Endodermal cell (in vitro differentiated cells): ENCODE results near the gene TTC19. TPM values are rescaled to one million over a fixed set of nuclear protein-coding genes. Genes with fewer than 3 reads are reported as not detected.

ENCODE experiments used
- DNase-seq: peaks from one replicate; pipeline ENCODE4 v3.0.0-alpha.2; 2017
- H3K27ac ChIP-seq: 2 replicates; pipeline ENCODE4 v1.5.1; 2013; ENCODE audit warnings: mild to moderate bottlenecking, low read depth, low read length, moderate library complexity
- H3K27me3 ChIP-seq: 2 replicates; pipeline ENCODE4 v1.6.1; 2013; ENCODE audit warnings: mild to moderate bottlenecking, low read length, moderate library complexity; ENCODE audit not compliant: insufficient read depth, control insufficient read depth, poor library complexity, severe bottlenecking
- H3K36me3 ChIP-seq: 2 replicates; pipeline ENCODE4 v1.7.0; 2013; ENCODE audit warnings: mild to moderate bottlenecking, low read length, moderate library complexity; ENCODE audit not compliant: control insufficient read depth, insufficient read depth
- H3K4me1 ChIP-seq: one replicate; pipeline ENCODE4 v1.7.0; 2013; ENCODE audit warnings: low read length; ENCODE audit not compliant: control insufficient read depth, insufficient read depth
- H3K4me3 ChIP-seq: 2 replicates; pipeline ENCODE4 v1.5.1; 2013; ENCODE audit warnings: mild to moderate bottlenecking, low read length, moderate library complexity
- H3K9ac ChIP-seq: 2 replicates; pipeline ENCODE4 v1.6.1; 2013; ENCODE audit warnings: mild to moderate bottlenecking, low read length, moderate library complexity; ENCODE audit not compliant: poor library complexity, severe bottlenecking; ENCODE audit errors: extremely low read depth
- H3K9me3 ChIP-seq: 2 replicates; pipeline ENCODE4 v1.6.1; 2013; ENCODE audit warnings: mild to moderate bottlenecking, low read length, moderate library complexity; ENCODE audit not compliant: control insufficient read depth
- H3K27ac Mint-ChIP-seq: 2 replicates; pipeline ENCODE4 v1.8.0; 2020; ENCODE audit warnings: mixed read lengths
- H3K27me3 Mint-ChIP-seq: 2 replicates; pipeline ENCODE4 v1.8.0; 2021; ENCODE audit warnings: mild to moderate bottlenecking, mixed read lengths; ENCODE audit not compliant: insufficient read depth
- H3K36me3 Mint-ChIP-seq: 2 replicates; pipeline ENCODE4 v1.8.0; 2020; ENCODE audit warnings: low read depth, mixed read lengths
- H3K4me1 Mint-ChIP-seq: 2 replicates; pipeline ENCODE4 v1.8.0; 2020; ENCODE audit warnings: mixed read lengths
- H3K4me3 Mint-ChIP-seq: 2 replicates; pipeline ENCODE4 v1.8.0; 2020; ENCODE audit warnings: mild to moderate bottlenecking, moderate library complexity, mixed read lengths
- H3K9me3 Mint-ChIP-seq: 2 replicates; pipeline ENCODE4 v1.8.0; 2020; ENCODE audit warnings: mild to moderate bottlenecking, mixed read lengths
- CTCF ChIP-seq: fragments of 200-600 bp; sonication (generic); conservative IDR thresholded peaks from 2 replicates; pipeline ENCODE4 v1.5.0; 2021; ENCODE audit warnings: antibody characterized with exemption, mild to moderate bottlenecking
- WGBS, 2 experiments: methylation state at CpG; one replicate each; pipeline versions ENCODE4 v1.1.5 to v1.1.7; 2013; ENCODE audit warnings: missing lambda C conversion rate in 2 of 2, mixed read lengths in 1 of 2; ENCODE audit not compliant: insufficient coverage in 1 of 2, insufficient read length in 1 of 2; 5-methylcytosine and 5-hydroxymethylcytosine counted together
- total RNA-seq, 2 donors: library from RNA; stranded (reverse); fragmentation: NEBNext Ultra II Directional in 1 of 2; extraction: Animal tissue kit (Norgen Biotek cat#: 25700) in 1 of 2; gene quantifications; 2 replicates in 1 of 2; 3 replicates in 1 of 2; pipeline ENCODE4 v1.2.1, GENCODE V29; 2021

TTC19 gene
- total RNA-seq, 2 donors from 2014 or later, result 48.2 to 53.2 TPM

GRCh38 chr17:16033729-16034349 is 34.2 kb downstream of the TTC19 start:
- Mint-ChIP-seq H3K4me3 (no peak overlapping the region), H3K36me3 (peaks cover 85% of the 10 kb centered on the region)

GRCh38 chr17:16036261-16036660 is 36.6 kb downstream of the TTC19 start:
- Mint-ChIP-seq H3K4me1 (peaks cover 16% of the 10 kb centered on the region), H3K36me3 (peaks cover 89% of the 10 kb centered on the region), H3K4me3 (no peak overlapping the region), H3K27me3 (no peaks in the 10 kb centered on the region), H3K9me3 (no peaks in the 10 kb centered on the region), H3K27ac (no peak overlapping the region)
- no peak for DNase-seq
- Histone ChIP-seq H3K4me1 (no peaks in the 10 kb centered on the region), H3K36me3 (peaks cover 97% of the 10 kb centered on the region), H3K9ac (no peak overlapping the region), H3K27me3 (no peaks in the 10 kb centered on the region), H3K27ac (no peak overlapping the region), H3K9me3 (peaks cover 17% of the 10 kb centered on the region), H3K4me3 (no peak overlapping the region)
- TF ChIP-seq CTCF, result no peak
- 94 to 100% methylated on average over 2 of the region's 2 CpGs for WGBS, 2 experiments

More at GRCh38 chr17:16033729-16034349, 34.2 kb downstream of the TTC19 start:
- H3K27me3 Mint-ChIP-seq, result no peaks in the 10 kb centered on the region
- no peak for DNase-seq
- Histone ChIP-seq H3K4me3 (no peak overlapping the region), H3K9ac (no peak overlapping the region), H3K27ac (no peak overlapping the region), H3K27me3 (no peaks in the 10 kb centered on the region), H3K9me3 (peaks cover 17% of the 10 kb centered on the region), H3K36me3 (peaks cover 97% of the 10 kb centered on the region), H3K4me1 (no peaks in the 10 kb centered on the region)
- no peak overlapping the region for H3K27ac Mint-ChIP-seq
- peaks cover 17% of the 10 kb centered on the region for H3K4me1 Mint-ChIP-seq
- no peaks in the 10 kb centered on the region for H3K9me3 Mint-ChIP-seq
- TF ChIP-seq CTCF, result no peak
- 81 to 98% methylated on average over 2 to 7 of the region's 7 CpGs for WGBS, 2 experiments

GRCh38 chr17:16037636-16038035 is 38.0 kb downstream of the TTC19 start:
- peak overlapping the region; percentile 62 for H3K27ac ChIP-seq
- H3K36me3 Mint-ChIP-seq, result peaks cover 85% of the 10 kb centered on the region

More at GRCh38 chr17:16037636-16038035, 38.0 kb downstream of the TTC19 start:
- no peak for TF ChIP-seq CTCF
- Mint-ChIP-seq H3K9me3 (no peaks in the 10 kb centered on the region), H3K4me3 (no peak overlapping the region), H3K27me3 (no peaks in the 10 kb centered on the region), H3K4me1 (peaks cover 16% of the 10 kb centered on the region), H3K27ac (peak overlapping the region; percentile 8)
- Histone ChIP-seq H3K9ac (no peak overlapping the region), H3K36me3 (peaks cover 92% of the 10 kb centered on the region), H3K4me3 (no peak overlapping the region), H3K9me3 (peaks cover 17% of the 10 kb centered on the region), H3K27me3 (no peaks in the 10 kb centered on the region), H3K4me1 (no peaks in the 10 kb centered on the region)
- no peak for DNase-seq
